RKO (cell line): ENCODE measurements around the gene OR6J1.
"Not testable (repeated sequence)": the region's sequence is repeated elsewhere in the genome, so short reads cannot be mapped to it uniquely, and the experiment has no call there.

ENCODE experiments used
- DNase-seq: peaks from one replicate; pipeline ENCODE4 v3.0.0-alpha.2; 2016; ENCODE audit warnings: low spot score

OR6J1 gene

DNA sequence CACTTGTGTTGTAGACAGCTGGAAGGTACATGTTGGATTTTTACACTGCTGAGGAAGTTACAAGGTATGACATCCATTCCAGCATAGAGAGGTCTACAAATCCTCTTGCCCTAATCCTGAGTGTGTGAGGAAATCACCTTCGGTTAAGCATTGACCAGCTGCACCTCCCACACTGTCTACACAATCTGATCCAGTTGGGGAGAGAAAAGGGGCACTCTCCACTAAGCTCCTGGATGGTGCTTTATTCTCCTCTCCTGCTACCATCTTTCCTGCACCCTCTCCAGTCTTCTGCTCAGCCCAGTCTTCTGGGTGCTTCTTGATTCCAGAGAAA, at the start of gene OR6J1:
OR6J1 (minus strand) TSS at position 48 of the 331 bp plus-strand sequence. CDS start 9,541 bp downstream, outside the sequence.
- no peak for DNase-seq

DNA sequence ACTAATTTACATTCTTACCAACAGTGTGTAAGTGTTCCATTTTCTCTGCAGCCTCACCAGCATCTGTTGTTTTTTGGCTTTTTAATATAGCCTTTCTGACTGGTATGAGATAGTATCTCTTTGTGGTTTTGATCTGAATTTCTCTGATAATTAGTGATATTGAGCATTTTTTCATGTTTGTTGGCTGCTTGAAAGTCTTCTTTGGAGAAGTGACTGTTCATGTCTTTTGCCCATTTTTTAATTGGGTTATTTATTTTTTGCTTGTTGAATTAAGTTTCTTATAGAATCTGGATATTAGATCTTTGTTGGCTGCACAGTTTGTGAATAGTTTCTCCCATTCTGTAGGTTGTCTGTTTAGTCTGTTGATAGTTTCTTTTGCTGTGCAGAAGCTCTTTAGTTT, 48.0 kb upstream of the OR6J1 start:
- DNase-seq, result no peak

DNA sequence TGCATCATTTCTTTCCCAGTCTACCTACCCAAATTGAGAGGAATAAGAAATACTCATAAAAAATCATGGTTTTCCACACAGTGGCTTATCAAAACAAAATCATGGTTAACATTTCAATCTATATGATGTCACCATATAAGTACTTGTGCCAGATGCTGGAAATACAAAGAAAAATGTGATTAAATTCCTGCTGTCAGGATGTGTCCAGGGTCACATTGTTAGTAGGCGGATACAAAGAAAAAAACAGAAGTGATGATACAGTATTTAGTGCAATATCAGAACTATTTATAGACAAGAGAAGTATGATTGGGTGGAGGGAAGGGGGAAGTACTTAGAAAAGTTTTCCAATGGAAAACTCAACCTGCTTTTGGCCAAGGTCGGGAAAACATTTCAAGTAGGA, 47.0 kb upstream of the OR6J1 start:
- no peak for DNase-seq

DNA sequence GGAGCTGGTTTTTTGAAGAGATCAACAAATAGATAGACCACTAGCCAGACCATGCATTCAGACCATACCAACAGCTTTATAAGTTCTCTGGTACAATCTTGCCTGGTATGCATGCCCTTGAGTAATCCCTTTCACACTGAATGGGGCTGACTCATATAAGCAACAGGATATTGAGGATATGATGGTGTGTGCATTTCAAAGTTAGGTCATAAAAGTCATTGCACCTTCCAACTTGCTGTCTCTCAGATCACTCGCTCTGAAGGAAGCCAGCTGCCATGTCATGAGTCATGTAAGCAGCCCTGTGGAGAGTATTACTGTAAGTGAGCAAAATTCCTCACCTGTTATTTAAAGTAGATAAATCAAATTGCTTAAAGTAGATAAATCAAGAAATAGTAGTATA, 45.0 kb upstream of the OR6J1 start:
- peak; percentile 88 for DNase-seq

DNA sequence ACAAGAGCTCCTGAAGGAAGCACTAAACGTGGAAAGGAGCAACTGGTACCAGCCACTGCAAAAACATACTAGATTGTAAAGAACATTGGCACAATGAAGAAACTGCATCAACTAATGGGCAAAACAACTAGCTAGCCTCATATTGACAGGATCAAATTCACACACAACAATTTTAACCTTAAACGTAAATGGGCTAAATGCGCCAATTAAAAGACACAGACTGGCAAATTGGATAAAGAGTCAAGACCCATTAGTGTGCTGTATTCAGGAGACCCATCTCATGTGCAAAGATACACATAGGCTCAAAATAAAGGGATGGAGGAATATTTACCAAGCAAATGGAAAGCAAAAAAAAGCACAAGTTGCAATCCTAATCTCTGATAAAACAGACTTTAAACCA, 43.8 kb upstream of the OR6J1 start:
- DNase-seq, result not testable (repeated sequence)

DNA sequence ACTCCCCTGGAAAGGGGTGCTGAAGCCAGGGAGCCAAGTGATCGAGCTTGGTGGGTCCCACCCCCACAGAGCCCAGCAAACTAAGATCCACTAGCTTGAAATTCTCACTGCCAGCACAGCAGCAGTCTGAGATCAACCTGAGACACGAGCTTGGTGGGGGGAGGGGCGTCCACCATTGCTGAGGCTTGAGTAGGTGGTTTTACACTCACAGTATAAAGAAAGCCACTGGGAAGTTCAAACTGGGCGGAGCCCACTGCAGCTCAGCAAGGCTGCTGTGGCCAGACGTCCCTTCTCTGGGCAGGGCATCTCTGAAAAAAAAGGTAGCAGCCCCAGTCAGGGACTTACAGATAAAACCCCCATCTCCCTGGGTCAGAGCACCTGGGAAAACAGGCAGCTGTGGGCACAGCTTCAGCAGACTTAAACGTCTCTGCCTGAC, 42.0 kb upstream of the OR6J1 start:
- not testable (repeated sequence) for DNase-seq

DNA sequence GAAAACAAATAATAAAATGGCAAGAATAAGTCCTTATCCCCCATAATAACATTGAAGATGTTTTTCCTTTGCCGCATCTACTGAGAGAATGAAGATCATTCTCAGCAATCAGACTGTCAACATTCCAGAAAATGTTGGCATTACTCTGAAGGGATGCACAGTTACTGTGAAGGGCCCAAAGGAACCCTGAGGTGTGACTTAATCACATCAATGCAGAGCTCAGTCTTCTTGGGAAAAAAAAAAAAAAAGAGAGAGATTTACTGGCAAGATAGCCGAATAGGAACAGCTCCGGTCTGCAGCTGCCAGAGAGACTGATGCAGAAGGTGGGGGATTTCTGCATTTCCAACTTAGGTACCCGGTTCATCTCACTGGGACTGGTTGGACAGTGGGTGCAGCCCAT, 41.3 kb upstream of the OR6J1 start:
- no peak for DNase-seq

DNA sequence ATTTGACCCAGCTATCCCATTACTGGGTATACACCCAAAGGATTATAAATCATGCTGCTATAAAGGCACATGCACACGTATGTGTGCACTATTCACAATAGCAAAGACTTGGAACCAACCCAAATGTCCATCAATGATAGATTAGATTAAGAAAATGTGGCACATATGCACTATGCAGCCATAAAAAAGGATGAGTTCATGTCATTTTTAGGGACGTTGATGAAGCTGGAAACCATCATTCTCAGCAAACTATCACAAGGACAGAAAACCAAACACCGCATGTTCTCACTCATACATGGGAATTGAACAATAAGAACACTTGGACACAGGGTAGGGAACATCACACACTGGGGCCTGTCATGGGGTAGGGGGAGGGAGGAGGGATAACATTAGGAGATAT, 39.3 kb upstream of the OR6J1 start:
- DNase-seq, result not testable (repeated sequence)

DNA sequence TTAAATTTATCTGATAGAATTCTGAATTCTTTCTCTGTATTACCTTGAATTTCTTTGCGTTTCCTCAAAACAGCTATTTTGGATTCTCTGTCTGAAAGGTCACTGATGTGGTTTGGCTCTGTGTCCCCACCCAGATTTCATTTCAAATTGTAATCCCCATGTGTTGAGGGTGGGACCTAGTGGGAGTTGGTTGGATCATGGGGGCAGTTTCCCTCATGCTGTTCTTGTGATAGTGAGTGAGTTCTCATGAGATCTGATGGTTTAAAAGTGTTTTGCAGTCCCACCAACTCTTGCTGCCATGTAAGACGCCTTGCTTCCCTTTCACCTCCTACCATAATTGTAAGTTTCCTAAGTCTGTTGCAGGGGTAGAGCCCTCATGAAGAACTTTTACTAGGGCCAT, 34.1 kb upstream of the OR6J1 start:
- DNase-seq, result no peak

DNA sequence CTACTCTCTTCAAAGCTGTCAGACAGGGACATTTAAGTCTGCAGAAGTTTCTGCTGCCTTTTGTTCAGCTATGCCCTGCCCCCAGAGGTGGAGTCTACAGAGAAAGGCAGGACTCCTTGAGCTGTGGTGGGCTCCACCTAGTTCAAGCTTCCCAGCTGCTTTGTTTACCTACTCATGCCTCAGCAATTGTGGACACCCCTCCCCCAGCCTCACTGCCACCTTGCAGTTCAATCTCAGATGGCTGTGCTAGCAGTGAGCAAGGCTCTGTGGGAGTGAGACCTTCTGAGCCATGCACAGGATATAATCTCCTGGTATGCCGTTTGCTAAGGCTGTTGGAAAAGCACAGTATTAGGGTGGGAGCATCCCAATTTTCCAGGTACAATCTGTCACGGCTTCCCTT, 33.4 kb upstream of the OR6J1 start:
- not testable (repeated sequence) for DNase-seq

DNA sequence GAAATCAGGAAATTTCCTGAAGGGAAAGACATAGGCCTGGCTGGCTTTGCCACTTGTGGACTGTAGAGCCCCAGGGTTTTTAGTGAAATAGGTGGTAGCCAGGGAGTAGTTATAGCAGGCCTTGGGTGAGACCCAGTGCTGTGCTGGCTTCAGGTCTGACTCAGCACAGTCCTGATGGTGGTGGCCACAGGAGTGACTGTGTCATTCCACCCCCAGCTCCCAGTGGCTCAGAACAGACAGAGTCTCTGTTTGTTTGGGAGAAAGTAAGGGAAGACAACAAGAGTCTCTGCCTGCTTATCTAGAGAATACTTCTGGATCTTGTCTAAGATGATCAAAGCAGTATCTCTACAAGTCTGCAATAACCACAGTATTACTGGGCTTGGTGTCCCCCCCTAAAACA, 27.5 kb upstream of the OR6J1 start:
- DNase-seq, result no peak

DNA sequence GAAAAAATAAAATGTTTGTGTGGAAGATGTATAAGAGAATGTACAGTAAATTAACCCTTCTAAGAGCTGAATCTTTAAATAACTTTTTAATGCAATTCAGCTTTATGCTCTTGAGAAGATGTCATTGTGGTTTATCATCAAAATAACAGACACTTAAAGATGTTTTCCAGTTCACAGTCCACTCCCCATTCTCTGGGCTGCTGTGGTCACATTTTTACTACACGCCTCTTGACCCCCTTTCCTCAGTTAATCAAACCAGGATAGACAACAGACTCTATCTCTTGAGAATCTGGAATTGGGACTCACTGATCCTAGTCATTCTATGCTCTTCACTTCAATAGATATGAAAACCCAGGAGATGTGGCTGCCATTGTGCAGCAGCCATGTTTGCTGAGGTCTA, 24.7 kb upstream of the OR6J1 start:
- DNase-seq, result no peak

DNA sequence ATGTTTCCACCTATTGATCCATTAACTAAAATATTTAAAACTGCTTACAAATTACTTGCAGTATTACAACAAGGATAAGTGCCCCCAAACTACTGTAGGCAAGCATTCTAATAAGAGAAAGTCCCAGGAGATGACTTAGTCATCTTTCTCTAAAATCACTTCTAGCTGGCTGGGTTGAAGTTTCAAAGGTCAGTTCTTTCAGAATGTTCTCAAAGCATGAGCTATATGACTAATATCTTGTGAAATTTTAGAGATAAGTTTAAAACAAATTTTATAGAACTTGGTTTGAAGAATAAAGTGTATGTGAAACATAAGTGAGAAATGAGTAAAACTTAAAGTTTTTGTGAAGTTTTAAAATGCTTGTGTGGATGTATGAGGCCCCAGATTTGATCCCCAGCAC, 24.3 kb upstream of the OR6J1 start:
- no peak for DNase-seq

DNA sequence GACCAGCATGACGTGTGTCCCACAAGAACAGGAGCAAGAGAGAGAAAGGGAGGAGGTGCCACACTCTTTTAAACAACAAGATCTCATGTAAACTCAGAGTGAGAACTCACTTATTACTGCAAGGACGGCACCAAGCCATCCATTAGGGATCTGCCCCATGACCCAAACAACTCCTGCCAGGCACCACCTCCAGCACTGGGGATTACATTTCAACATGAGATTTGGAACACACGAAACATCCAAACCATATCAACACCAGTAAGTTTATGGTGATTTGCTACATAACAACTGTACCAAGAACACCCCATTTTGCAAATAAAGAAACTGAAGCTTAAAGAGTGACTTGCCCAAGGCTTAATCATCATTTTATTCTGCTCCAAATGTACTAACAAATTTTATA, 23.7 kb upstream of the OR6J1 start:
- no peak for DNase-seq

DNA sequence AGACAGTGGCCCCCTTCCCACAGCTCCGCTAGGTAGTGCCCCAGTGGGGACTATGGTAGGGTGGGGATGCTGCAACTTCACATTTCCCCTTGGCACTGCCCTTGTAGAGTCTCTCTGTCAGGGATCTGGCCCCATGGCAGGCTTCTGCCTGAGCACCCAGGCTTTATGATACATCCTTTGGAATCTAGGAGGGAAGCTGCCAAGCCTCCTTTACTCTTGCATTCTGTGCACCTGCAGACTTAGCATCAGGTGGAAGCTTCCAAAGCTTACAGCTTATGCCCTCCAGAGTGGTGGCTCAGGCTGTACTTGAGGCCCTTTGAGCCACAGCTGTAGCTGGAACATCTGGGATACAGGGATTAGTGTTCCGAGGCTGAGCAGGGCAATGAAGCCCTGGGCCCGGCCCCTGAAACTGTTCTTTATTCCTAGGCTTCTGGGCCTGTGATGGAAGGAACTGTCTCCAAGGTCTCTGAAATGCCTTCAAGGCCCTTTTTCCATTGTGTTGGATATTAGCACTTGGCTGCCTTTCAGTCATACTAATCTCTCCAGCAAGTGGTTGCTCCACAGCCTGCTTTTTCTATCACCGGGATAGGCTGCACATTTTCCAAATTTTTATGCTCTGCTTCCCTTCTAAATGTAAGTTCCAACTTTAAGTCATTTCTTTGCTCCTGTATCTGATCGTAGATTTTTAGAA, 22.2 kb upstream of the OR6J1 start:
- no peak for DNase-seq

DNA sequence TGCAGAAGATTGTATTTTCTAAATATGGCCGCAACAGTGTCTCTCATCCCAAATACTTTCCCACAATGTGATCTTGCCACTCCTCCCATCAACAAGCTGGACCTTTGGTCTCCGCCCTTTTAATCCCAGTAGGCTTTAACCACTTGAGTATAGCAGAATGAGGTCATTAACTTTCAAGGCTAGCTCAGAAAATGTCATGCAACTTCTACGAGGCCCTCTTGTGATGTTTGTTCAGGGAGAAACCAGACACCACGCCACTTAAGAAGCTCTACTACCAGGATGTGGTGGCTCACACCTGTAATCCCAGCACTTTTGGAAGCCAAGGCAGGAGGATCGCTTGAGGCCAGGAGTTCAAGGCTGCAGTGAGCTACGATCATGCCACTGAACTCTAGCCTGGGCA, 20.1 kb upstream of the OR6J1 start:
- no peak for DNase-seq

DNA sequence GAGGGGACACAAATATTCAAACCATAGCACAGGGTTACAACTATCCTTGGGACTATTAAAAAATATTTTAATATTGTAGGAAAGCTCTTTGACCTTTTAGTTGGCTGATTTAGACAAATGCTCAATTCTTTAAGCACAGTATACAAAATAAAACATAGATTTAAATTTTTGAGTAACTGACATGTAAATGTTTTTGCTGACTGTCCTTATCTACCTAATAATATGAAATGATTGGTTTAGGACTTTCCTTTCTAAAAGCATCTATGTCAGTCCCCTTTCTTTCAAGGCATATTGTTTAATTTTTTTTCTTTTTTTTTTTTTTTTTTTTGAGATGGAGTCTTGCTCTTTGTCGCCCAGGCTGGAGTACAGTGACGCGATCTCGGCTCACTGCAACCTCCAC, 16.5 kb upstream of the OR6J1 start:
- DNase-seq, result no peak

DNA sequence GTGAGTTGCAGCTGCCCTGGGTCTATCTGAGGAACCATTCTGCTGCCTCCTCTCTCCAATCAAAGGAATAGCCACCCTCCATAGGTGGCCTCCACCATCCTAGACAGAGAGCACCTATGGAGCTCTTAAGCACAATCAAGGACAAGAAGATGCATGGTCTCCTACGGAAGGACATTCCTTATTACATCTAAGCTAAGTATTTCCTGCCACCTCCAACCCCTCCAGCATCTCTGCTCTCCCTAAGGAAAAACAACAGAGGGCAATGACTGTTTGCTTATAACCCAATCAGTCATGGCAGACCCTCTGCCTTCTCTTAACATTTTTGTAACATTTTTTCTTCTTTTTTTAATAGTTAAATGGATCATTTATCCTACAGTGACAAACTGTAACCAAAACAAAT, 14.8 kb upstream of the OR6J1 start:
- no peak for DNase-seq

DNA sequence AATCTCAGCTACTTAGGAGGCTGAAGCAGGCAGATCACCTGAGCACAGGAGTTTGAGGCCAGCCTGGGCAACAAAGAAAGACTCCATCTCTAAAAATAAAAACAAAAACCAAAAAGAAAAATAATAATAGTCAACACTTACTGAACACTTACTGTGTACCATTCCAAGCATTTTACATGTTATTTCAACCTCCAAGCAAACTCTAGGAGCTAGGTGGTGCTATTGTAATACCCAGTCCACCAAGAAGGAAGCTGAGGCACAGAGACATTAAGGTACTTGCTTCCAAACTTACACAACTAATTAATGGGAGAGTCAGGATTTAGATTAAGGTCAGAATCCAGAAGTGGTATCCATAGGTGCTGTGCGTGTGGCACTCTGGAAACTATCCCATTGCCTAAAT, 13.7 kb upstream of the OR6J1 start:
- peak; percentile 39 for DNase-seq

DNA sequence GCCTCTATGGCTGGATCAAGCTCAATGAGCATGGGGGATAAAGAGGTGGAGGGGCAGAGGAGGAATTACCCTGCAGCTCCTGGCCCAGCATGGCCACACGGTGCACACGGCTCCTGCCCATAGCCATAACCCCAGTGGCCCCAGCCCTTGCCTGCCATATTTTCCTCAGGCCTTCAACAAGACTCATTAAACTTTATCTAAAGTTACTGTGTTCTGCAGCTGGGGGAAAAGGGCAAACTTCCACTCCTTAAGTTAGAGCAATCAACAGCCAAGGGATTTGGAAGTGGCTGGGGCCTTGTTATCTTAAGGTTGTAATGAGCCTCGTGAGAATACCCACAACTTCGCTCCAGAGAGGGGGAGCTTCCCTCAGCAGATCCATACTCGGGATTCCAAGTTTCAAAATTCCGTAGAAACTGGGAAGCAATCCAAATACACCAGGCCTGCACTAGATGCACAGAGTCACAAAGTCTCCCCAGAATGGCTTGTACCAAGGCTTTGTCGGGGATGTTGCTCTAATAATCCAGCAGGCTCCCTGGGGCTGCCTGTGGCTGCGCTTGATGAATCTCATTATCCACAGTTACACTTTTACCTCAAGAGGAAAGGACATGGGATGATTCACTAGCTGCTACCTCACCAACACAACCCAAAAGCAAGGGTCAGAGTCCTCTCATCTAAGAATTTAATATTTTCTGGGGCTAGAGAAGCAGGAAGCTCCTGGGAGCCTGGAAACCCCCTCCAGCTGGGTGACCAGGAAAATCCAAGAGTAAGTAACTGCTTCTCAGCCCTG, 13.0 kb upstream of the OR6J1 start:
- DNase-seq, result no peak

DNA sequence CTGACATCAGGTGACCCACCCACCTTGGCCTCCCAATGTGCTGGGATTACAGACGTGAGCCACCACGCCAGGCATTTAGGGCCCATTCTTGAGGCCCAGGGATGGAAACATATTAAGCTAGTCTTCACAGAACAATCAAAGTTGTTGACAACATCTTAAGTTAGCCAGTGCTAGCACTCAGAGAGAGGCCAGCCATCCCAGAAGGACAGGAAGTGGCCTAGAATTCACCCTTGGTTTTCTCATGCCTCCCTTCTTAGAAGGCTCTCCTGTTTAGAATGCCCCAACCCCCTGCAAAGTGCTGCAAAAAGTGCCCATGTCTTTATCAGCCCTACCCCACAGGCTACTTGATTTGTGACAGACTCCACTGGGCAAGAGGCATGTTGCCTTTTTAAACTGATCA, 12.1 kb upstream of the OR6J1 start:
- DNase-seq, result no peak

DNA sequence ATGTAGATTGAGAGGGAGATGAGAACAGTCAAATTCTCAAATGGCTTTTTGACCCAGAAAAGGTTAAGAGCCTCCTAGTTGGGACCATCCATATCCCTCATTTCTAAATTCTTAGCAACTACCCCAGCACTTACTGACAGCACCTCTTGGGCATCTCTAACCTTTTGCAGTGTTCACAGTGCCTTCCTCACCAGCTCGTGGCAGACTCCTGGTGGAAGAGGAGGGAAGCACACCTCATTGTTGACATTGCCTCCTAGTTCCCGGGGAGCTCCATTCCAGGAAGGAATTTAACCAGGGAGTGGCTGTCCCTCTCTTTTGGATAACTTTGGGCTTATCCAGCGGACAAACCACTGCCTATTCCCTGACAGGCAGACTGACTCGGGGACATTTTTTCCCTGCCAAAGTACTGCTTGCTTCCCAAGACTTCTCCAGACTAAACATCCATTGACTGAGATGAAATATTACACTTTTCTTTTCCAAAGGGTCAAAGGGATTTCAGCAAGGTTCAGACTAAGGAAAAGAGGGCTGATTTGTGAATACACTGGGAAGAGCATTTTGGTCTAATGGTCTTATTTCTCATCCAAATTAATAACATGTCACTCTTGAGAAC, 9.0 kb upstream of the OR6J1 start:
- DNase-seq, result peak; percentile 81

DNA sequence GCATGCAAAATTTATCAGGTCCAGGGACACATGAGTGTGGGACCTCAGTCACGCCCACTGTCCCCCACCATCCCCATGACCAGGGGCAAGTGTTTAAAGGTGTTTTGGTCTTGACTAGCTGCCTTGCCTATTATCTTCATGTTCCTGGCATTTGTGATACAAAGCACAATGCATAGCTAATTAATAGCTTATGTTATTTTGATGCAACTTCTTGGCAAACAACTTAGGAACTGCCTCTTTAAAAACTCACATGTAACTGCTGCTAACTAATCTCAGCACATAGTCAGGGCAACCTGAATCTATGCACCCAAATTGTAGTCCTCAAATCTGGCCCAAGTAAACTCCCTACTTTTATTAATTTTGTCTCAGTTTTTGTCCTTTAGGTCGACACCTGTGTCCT, 7.4 kb upstream of the OR6J1 start:
- DNase-seq, result no peak
